GM12878 (cell line): Measurements from ENCODE around the gene MAP2K7. TPM values are rescaled to one million over a fixed set of nuclear protein-coding genes. Genes with fewer than 3 reads are reported as not detected.

ENCODE experiments used
- ATAC-seq: fragments of 200-7000 bp; cut with Tn5 transposase; 3 replicates; pipeline ENCODE4 v1.9.1; 2020; ENCODE audit warnings: mild to moderate bottlenecking, moderate library complexity
- BruUV-seq: library from RNA; stranded (reverse); fragments of 400-500 nt; replicated peaks from 2 replicates; lab custom pipeline; 2021; lab: Mats Ljungman, UMichigan
- CTCF ChIA-PET: fragments of 300-600 bp; sonication (Branson Sonifier 250); formaldehyde crosslinking; extraction: SDS; loops from one replicate; lab custom pipeline; 2021; ENCODE audit warnings: inconsistent platforms; lab: Yijun Ruan, JAX
- POLR2A ChIA-PET: fragments of 350-600 bp; formaldehyde crosslinking; extraction: SDS; loops from one replicate; lab custom pipeline; 2021; ENCODE audit warnings: inconsistent platforms; lab: Charles Lee
- RAD21 ChIA-PET: fragments of 300-600 bp; sonication (Branson Sonifier 250); formaldehyde crosslinking; loops from one replicate; lab custom pipeline; 2023; ENCODE audit warnings: antibody characterized with exemption; ENCODE audit not compliant: unreplicated experiment; lab: Charles Lee
- SMC1A ChIA-PET: fragments of 300-600 bp; sonication (Branson Sonifier 250); formaldehyde crosslinking; loops from one replicate; lab custom pipeline; 2023; ENCODE audit not compliant: unreplicated experiment, uncharacterized antibody; lab: Charles Lee
- DNase-seq: peaks from one replicate; pipeline ENCODE4 v3.0.0-alpha.2; 2011; ENCODE audit warnings: low read depth, low spot score
- FAIRE-seq: peaks from 3 replicates; lab custom pipeline; 2011; peaks lifted over from hg19 to GRCh38; lab: Jason Lieb, UNC
- H2AFZ ChIP-seq: 2 replicates; pipeline ENCODE4 v1.6.0; 2011; ENCODE audit warnings: low read depth, low read length, control low read depth; ENCODE audit not compliant: control insufficient read depth
- H3K27ac ChIP-seq: 2 replicates; pipeline ENCODE4 v1.5.1; 2011; ENCODE audit warnings: control low read depth; ENCODE audit not compliant: control insufficient read depth, insufficient read depth
- H3K27me3 ChIP-seq, 2 experiments: replicated peaks in 1 of 2; 2 replicates each; pipeline versions ENCODE4 v1.6.0 to v1.6.1; 2011; ENCODE audit warnings: low read length in 1 of 2; ENCODE audit not compliant: control insufficient read depth in 2 of 2, insufficient read depth in 2 of 2
- H3K36me3 ChIP-seq, 2 experiments: 2 replicates each; pipeline ENCODE4 v1.5.1; 2011; ENCODE audit warnings: low read length in 1 of 2; ENCODE audit not compliant: control insufficient read depth in 2 of 2, insufficient read depth in 2 of 2
- H3K4me1 ChIP-seq: 2 replicates; pipeline ENCODE4 v1.6.1; 2011; ENCODE audit warnings: mild to moderate bottlenecking, low read length, moderate library complexity, mixed read lengths; ENCODE audit not compliant: control insufficient read depth, insufficient read depth
- H3K4me2 ChIP-seq: 2 replicates; pipeline ENCODE4 v1.6.0; 2011; ENCODE audit warnings: control low read depth; ENCODE audit not compliant: control insufficient read depth, insufficient read depth
- H3K4me3 ChIP-seq: fragments of 200-600 bp; sonication (generic); 2 replicates; pipeline ENCODE4 v1.5.1; 2016
- H3K79me2 ChIP-seq: 2 replicates; pipeline ENCODE4 v1.6.0; 2011; ENCODE audit warnings: low read length; ENCODE audit not compliant: control insufficient read depth, insufficient read depth
- H3K9ac ChIP-seq: 2 replicates; pipeline ENCODE4 v1.8.0; 2011; ENCODE audit warnings: low read length, control low read depth, mixed read lengths; ENCODE audit not compliant: control insufficient read depth, insufficient read depth
- H3K9me3 ChIP-seq: replicated peaks from 3 replicates; pipeline ENCODE4 v1.5.1; 2011; ENCODE audit warnings: mild to moderate bottlenecking, low read length; ENCODE audit not compliant: control insufficient read depth, insufficient read depth
- H4K20me1 ChIP-seq: 2 replicates; pipeline ENCODE4 v1.6.0; 2011; ENCODE audit not compliant: control insufficient read depth, insufficient read depth
- NRF1 ChIP-seq: conservative IDR thresholded peaks from 2 replicates; pipeline ENCODE4 v1.6.1; 2011; ENCODE audit warnings: mild to moderate bottlenecking, low read depth, low read length, improper control_type of control experiment
- STAT3 ChIP-seq: IDR thresholded peaks from 2 replicates; pipeline ENCODE4 v1.6.1; 2011; ENCODE audit warnings: low read depth, low read length, improper control_type of control experiment
- ZBED1 ChIP-seq: IDR thresholded peaks from 2 replicates; pipeline ENCODE4 v1.6.1; 2016; ENCODE audit warnings: borderline replicate concordance
- ZBTB40 ChIP-seq: fragments of 450-650 bp; IDR thresholded peaks from 2 replicates; pipeline ENCODE4 v1.6.1; 2016; ENCODE audit warnings: mild to moderate bottlenecking, moderate library complexity, borderline replicate concordance
- ZNF217 ChIP-seq: fragments of 450-650 bp; IDR thresholded peaks from 2 replicates; pipeline ENCODE4 v1.6.1; 2017; ENCODE audit warnings: antibody characterized with exemption, mild to moderate bottlenecking
- ZNF622 ChIP-seq: fragments of 450-650 bp; IDR thresholded peaks from 2 replicates; pipeline ENCODE4 v1.6.1; 2017; ENCODE audit warnings: mild to moderate bottlenecking, inconsistent platforms
- WGBS: methylation state at CpG from one replicate; pipeline ENCODE4 v1.1.6; 2016; ENCODE audit warnings: low lambda C conversion rate; ENCODE audit not compliant: insufficient replicate concordance, insufficient coverage; ENCODE audit errors: missing lambda C conversion rate; 5-methylcytosine and 5-hydroxymethylcytosine counted together
- in situ Hi-C: fragments of 300-500 bp; cut with MboI; formaldehyde crosslinking; loops from 9 replicates; pipeline ENCODE4 v1.14.3; 2018; ENCODE audit warnings: mixed read lengths
- intact Hi-C: fragments of 100-400 bp; cut with micrococcal nuclease; formaldehyde crosslinking; loops from one replicate; pipeline ENCODE4 v1.14.2; 2022; ENCODE audit not compliant: unreplicated experiment
- polyA plus RNA-seq, 11 experiments: library from polyadenylated mRNA; depleted of rRNA in 4 of 11; unstranded in 6 of 11; stranded (reverse) in 5 of 11; fragments of >200 nt; fragmentation: Nextera tagmentation in 4 of 11; fragmentation: Illumina TruSeq in 1 of 11; extraction: Ambion mirVana in 4 of 11; extraction: Trizol in 1 of 11; gene quantifications; 1 replicate in 1 of 11; 2 replicates in 10 of 11; pipeline versions ENCODE4 v1.2.1 to v1.2.3, GENCODE V29; 2011 to 2016; ENCODE audit warnings: inconsistent platforms in 2 of 11, missing spikeins in 2 of 11, low read depth in 1 of 11
- total RNA-seq, 4 experiments: library from RNA; depleted of rRNA in 3 of 4; stranded (reverse); fragments of >200 nt in 3 of 4; fragmentation: Illumina TruSeq in 1 of 4; extraction: Trizol in 1 of 4; gene quantifications; 2 replicates each; pipeline versions ENCODE4 v1.2.1 to v1.2.3, GENCODE V29; 2013 to 2021

MAP2K7 gene
- total and polyA plus RNA-seq, 10 of the 15 experiments (the other 5 are each of a cell fraction or from before 2014, with no cell fraction given), result 0.34 to 32.2 (median 6.7) TPM

- ChIA-PET SMC1A (no interaction called here), CTCF (no interaction called here), RAD21 (no interaction called here), POLR2A (no interaction called here)
- H3K27me3 ChIP-seq, result peaks cover 2 to 15% of the 10 kb centered on the region in 2 experiments; a peak in 3 of 4 replicates
- no peaks in the 10 kb centered on the region for H3K36me3 ChIP-seq
- H3K79me2 ChIP-seq, result no peaks in the 10 kb centered on the region
- 16% methylated on average over 10 of the region's 10 CpGs for WGBS
- no peak for FAIRE-seq
- DNase-seq, result no peak
- in situ Hi-C loops (no loop called here), intact Hi-C loops (no loop called here)
- no peak overlapping the region for H3K27ac ChIP-seq
- TF ChIP-seq NRF1, result no peak
- no peak for TF ChIP-seq ZNF622
- TF ChIP-seq ZBTB40, result no peak
- TF ChIP-seq ZNF217, result no peak
- TF ChIP-seq STAT3, result no peak
- TF ChIP-seq ZBED1, result no peak
- no peak overlapping the region for H3K4me3 ChIP-seq
- no peak overlapping the region for H3K9ac ChIP-seq
- H4K20me1 ChIP-seq, result no peaks in the 10 kb centered on the region
- no peak overlapping the region for H2AFZ ChIP-seq
- H3K9me3 ChIP-seq, result no peaks in the 10 kb centered on the region; the same call in 1 of the 3 replicates
- H3K4me1 ChIP-seq, result peaks cover 11% of the 10 kb centered on the region; the same call in 1 of the 2 replicates
- ATAC-seq, result no peak
- no TSS peak for BruUV-seq
- no peak overlapping the region for H3K4me2 ChIP-seq
Measured at GRCh38 chr19:7865262-7865911, 38.3 kb upstream of the MAP2K7 start.
